GM18907 (cell line): ENCODE measurements around the gene RGS3.
"Not testable (repeated sequence)": the region's sequence is repeated elsewhere in the genome, so short reads cannot be mapped to it uniquely, and the experiment has no call there.

Source experiments
- ATAC-seq: cut with Tn5 transposase; IDR thresholded peaks from one replicate; pipeline ENCODE4 v1.9.1; 2021; ENCODE audit warnings: mild to moderate bottlenecking, moderate library complexity; ENCODE audit not compliant: unreplicated experiment

The RGS3 gene

DNA sequence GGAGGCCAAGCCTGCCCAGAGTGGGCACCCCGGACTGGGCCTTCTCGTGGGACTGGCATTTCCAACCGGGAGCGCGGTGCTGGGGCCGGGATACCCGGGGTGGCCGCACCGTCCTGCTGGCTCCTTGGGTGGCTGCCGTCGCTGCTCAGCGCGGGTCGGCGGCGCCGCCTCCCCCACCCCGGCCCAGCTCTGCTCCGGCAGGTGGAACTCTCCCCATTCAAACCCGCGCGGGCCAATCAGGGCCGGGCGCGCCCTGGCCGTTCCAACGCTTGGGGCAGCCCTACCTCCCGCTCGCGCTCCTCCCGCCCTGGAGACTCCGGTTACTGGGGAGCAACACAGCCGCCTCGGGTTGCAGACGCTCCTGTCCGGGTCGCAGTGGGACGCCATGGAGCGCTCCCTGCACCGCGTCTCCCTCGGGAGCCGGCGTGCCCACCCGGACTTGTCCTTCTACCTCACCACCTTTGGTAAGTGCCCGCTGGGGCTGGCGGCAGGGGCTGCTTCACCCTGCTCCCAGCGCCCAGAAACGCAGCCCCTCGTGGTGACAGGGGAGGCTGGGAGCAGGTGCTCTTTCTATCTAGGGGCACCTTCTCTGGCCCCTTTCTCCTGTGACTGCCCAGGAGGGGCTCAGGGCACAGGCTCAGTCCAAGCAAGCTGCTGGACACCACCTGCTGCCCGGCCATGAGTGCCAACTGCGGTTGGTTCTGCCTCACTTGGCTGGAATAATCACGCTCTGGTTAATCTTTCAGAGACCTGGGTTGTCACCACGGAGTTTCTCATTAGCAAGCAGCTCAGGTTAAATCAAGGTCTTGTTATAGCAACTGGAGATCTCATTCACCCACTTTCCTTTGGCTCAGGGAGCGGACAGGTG, at the start of gene RGS3:
Gene RGS3, plus strand, starts transcription at position 310 of the 868 bp plus-strand sequence. Its CDS starts 76 bp downstream, at position 386.
- ATAC-seq = no peak

DNA sequence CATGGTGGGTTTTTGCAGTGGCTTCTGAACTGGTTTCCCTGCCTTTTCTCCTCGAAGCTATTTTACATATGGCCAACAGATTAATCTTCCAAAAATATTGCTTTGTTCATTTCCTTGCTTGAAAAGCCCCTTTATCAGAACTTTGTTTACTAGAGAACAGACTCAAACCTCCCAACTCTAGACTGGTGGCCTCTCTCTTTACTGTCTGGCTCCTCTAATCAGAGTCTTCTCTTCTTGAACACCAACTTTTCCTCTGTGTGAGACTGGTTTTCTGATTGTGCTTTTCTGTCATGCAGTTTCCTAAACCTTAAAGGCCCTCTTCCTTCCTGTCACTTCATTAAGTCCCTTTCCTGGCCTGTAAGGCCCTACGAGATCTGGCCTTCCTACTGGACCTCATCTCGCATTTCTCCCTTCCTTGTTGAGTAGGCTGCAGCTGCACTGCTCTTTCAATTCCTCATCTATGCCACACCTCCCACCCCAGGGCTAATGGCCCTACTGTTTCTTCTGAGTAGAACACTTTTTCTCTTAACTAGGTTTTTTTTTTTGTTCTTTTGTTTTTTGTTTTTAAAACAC, 47.3 kb upstream of the RGS3 start:
- ATAC-seq = peak; percentile 88

- no peak for ATAC-seq
Observed at GRCh38 chr9:113417370-113417769, 46.2 kb upstream of the RGS3 start.

- ATAC-seq = no peak
Observed at GRCh38 chr9:113421726-113422125, 41.8 kb upstream of the RGS3 start.

- no peak for ATAC-seq
Observed at GRCh38 chr9:113425072-113425471, 38.5 kb upstream of the RGS3 start.

GRCh38 chr9:113426701-113427100, 36.8 kb upstream of the RGS3 start:
- ATAC-seq = no peak

- no peak for ATAC-seq
Observed at GRCh38 chr9:113427629-113428028, 35.9 kb upstream of the RGS3 start.

DNA sequence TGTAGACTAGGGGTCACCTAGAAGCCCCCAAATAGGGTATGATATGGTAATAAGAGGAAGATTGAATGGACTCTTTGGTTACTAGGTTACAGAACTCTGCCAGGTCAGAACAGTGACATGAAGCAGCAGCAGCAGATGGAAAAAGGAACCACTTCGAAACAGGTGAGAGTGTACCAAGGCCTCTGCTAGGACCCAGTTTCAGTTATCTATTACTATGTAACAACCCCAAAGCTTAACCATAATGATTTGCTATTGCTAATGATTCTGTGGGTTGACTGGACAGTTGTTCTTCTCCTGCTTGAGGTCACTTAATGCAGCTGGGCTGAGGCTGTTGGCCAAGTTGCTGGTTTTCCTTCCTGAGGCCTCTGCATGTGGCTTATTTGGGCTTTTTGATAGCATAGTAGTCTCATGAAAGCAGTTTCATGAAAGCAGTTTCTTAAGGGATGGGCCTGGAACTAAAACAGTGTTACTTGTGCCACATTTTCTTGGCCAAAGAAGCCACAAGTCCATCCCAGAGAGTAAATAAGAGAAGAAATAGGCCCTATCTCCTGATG, 35.4 kb upstream of the RGS3 start:
- no peak for ATAC-seq

DNA sequence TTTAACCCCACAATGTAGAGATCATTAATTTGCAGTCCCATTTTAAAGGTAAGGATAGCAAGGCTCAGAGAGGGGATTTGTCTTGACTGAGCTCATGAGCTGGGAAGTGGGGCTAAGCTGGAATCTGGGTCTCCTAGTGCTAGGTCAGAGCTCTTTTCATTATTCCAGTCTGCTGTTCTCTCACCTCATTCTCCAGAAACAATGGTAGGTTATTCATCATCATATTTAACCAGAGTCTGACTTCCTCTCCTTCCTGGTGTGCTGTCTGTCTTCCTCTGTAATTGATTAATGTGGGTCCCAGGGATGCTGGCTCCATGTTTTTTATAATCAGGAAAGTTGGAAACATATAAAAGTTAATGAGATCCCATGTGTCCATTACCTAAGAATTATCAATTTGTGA, 32.3 kb upstream of the RGS3 start:
- ATAC-seq = no peak

GRCh38 chr9:113436728-113437515, 26.6 kb upstream of the RGS3 start:
- ATAC-seq = no peak

DNA sequence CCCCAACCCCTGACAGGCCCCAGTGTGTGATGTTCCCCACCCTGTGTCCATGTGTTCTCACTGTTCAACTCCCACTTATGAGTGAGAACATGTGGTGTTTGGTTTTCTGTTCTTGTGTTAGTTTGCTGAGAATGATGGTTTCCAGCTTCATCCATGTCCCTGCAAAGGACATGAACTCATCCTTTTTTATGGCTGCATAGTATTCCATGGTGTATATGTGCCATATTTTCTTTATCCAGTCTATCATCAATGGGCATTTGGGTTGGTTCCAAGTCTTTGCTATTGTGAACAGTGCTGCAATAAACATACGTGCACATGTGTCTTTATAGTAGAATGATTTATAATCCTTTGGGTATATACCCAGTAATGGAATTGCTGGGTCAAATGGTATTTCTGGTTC, 25.8 kb upstream of the RGS3 start:
- not testable (repeated sequence) for ATAC-seq

GRCh38 chr9:113444736-113445135, 18.8 kb upstream of the RGS3 start:
- no peak for ATAC-seq

GRCh38 chr9:113446323-113446740, 17.2 kb upstream of the RGS3 start:
- ATAC-seq = no peak

DNA sequence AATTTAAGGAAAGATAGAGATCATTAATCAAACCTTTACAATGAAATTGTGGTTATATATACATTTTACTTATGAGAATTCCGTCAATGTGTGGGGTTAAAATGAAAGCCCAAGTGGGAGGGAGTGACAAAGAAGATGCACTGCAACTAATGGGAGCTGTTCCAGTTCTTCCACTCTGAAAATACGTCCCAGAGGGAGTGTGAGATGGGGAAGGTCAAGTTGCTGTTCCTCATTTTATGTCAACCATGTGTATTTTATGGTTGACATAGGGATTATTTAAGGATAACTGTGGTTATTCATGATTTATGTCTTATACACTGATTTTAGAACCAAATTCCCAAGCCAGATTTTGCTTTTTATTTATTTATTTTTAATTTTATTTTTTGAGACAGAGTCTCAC, 14.2 kb upstream of the RGS3 start:
- ATAC-seq = no peak

DNA sequence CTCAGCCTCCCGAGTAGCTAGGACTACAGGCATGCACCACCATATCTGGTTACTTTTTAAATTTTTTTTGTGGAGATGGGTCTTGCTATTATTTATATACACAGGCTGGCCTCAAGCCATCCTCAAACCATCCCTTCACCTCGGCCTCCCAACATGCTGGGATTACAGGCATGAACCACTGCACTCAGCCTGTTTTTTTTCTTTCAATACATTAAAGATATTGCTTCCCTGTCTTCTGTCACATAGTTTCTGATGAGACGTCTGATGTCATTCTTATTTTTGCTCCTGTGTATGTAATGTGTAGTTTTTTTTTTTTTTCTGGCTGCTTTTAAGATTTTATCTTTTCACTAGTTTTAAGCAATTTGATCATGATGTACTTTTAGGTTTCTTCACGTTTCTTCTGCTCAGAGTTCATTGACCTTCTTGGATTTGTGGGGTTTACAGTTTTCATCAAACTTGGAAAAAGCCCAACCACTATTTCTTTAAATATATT, 11.4 kb upstream of the RGS3 start:
- no peak for ATAC-seq

GRCh38 chr9:113454914-113455761, 8.4 kb upstream of the RGS3 start:
- no peak for ATAC-seq

DNA sequence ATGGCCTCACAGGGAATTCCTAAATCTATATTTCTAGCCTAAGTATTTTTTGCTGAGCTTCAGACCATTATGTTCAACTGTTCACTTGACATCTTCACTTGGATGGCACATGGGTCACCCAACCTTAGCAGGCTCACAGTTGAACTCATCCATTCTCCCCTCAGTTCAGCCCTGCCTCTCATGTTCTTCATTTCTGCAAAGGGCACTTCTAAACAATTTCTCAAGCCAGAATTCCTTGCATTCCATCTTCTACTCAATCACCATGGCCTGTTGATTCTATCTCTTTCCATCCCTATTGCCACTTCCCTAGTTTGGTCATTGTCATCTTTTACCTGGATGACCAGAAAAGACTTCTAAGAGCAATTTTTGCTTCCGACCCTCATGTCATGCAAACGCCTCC, 7.3 kb upstream of the RGS3 start:
- no peak for ATAC-seq

- ATAC-seq = no peak
Observed at GRCh38 chr9:113461285-113461684, 2.2 kb upstream of the RGS3 start.

DNA sequence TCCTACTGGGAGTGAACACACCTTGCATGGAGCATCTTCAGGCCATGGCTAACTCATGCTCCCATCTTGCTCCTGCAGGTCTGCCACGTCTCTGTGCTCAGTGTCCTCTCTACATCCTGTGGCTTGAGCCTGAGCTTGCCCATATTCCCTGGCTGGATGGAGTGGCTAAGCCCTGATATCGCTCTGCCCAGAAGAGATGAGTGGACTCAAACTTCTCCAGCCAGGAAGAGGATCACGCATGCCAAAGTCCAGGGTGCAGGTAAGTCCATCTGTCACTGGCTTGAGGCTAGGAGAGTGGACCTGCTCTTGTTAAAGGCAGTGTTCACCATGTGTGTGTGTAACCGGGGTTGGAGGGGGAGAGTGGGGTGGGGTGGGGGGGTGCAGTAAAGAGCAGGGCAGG, 1.6 kb upstream of the RGS3 start:
- no peak for ATAC-seq

DNA sequence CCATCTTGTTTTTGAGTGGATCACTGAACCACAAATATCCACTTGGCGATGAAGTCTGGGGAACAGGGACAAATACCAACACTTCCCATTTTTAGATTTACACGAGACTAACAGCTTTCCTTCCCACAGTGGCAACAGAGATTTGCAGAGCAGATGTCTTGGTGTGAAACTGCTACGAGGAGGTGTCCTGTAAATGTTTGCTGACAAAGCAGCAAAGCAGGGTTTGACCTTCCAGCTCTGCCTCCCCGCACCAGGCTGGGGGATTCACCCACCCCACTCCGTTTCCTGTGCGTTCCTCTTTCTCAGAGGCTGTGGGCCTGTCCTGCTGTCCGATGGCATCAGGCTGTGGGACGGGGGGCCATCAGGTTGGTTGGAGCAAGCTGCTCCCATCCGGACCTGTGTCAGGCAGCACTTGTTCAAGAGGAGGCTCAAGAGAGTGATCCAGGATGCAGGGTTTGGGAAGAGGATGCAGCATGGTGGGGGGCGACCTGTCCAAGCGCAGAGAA, 693 bp upstream of the RGS3 start:
- ATAC-seq = no peak
